ENCODE data around the gene CNPY4. TPM values are rescaled to one million over a fixed set of nuclear protein-coding genes. Genes with fewer than 3 reads are reported as not detected.

Gene CNPY4
- total RNA-seq, 2 donors from 2014 or later, result 6.1 to 6.2 TPM

GRCh38 chr7:100152937-100153666 lies 33.7 kb downstream of the CNPY4 start:
- peaks cover 33% of the 10 kb centered on the region for H3K36me3 ChIP-seq

GRCh38 chr7:100153708-100154535 lies 34.5 kb downstream of the CNPY4 start:
- DNase-seq (ENCODE audit: low spot score), result no peak
- no peaks in the 10 kb centered on the region for H3K27me3 ChIP-seq
- H3K36me3 ChIP-seq, result peaks cover 33% of the 10 kb centered on the region
- no peaks in the 10 kb centered on the region for H3K9me3 ChIP-seq
- no peak overlapping the region for H3K27ac ChIP-seq
- H3K4me1 ChIP-seq, result peaks cover 0 to 30% of the 10 kb centered on the region in 2 donors
- TF ChIP-seq CTCF (IDR thresholded peaks at IDR 0.05), result no peak
- no peak overlapping the region for H3K4me3 ChIP-seq

More at GRCh38 chr7:100152937-100153666, 33.7 kb downstream of the CNPY4 start:
- Histone ChIP-seq H3K27ac (no peak overlapping the region), H3K27me3 (no peaks in the 10 kb centered on the region), H3K4me3 (no peak overlapping the region), H3K4me1 (peaks cover 0 to 29% of the 10 kb centered on the region in 2 donors), H3K9me3 (no peaks in the 10 kb centered on the region)
- DNase-seq (ENCODE audit: low spot score), result no peak
- TF ChIP-seq CTCF (IDR thresholded peaks at IDR 0.05), result no peak

GRCh38 chr7:100154651-100155491 lies 35.4 kb downstream of the CNPY4 start:
- H3K36me3 ChIP-seq, result peaks cover 33% of the 10 kb centered on the region
- DNase-seq (ENCODE audit: low spot score), result no peak
- no peak overlapping the region for H3K4me3 ChIP-seq
- no peaks in the 10 kb centered on the region for H3K27me3 ChIP-seq
- H3K27ac ChIP-seq, result no peak overlapping the region
- no peaks in the 10 kb centered on the region for H3K9me3 ChIP-seq
- TF ChIP-seq CTCF (IDR thresholded peaks at IDR 0.05), result no peak
- peaks cover 0 to 26% of the 10 kb centered on the region in 2 donors for H3K4me1 ChIP-seq

GRCh38 chr7:100155553-100156317 lies 36.3 kb downstream of the CNPY4 start:
- peaks cover 0 to 22% of the 10 kb centered on the region in 2 donors for H3K4me1 ChIP-seq
- peaks cover 33% of the 10 kb centered on the region for H3K36me3 ChIP-seq
- no peak for DNase-seq (ENCODE audit: low spot score)
- H3K9me3 ChIP-seq, result no peaks in the 10 kb centered on the region
- no peaks in the 10 kb centered on the region for H3K27me3 ChIP-seq
- H3K27ac ChIP-seq, result no peak overlapping the region
- TF ChIP-seq CTCF (IDR thresholded peaks at IDR 0.05), result no peak
- H3K4me3 ChIP-seq, result no peak overlapping the region
